ENCODE results near the gene PRDM16.

Gene PRDM16

GRCh38 chr1:3031401-3032221, 37.4 kb upstream of the PRDM16 start:
- no peak for DNase-seq (ENCODE audit: low read depth)
- no peak overlapping the region for H3K4me3 ChIP-seq (ENCODE audit: low read depth, low read length)

GRCh38 chr1:3032371-3033039, 36.5 kb upstream of the PRDM16 start:
- no peak for DNase-seq (ENCODE audit: low read depth)
- no peak overlapping the region for H3K4me3 ChIP-seq (ENCODE audit: low read depth, low read length)

GRCh38 chr1:3033040-3033789, 35.8 kb upstream of the PRDM16 start:
- no peak for DNase-seq (ENCODE audit: low read depth)
- no peak overlapping the region for H3K4me3 ChIP-seq (ENCODE audit: low read depth, low read length)

GRCh38 chr1:3033790-3034090, 35.3 kb upstream of the PRDM16 start:
- DNase-seq (ENCODE audit: low read depth), result no peak
- no peak overlapping the region for H3K4me3 ChIP-seq (ENCODE audit: low read depth, low read length)

GRCh38 chr1:3034162-3034561, 34.8 kb upstream of the PRDM16 start:
- no peak for DNase-seq (ENCODE audit: low read depth)
- no peak overlapping the region for H3K4me3 ChIP-seq (ENCODE audit: low read depth, low read length)

GRCh38 chr1:3034728-3035562, 34.1 kb upstream of the PRDM16 start:
- H3K4me3 ChIP-seq (ENCODE audit: low read depth, low read length), result no peak overlapping the region
- no peak for DNase-seq (ENCODE audit: low read depth)

GRCh38 chr1:3035563-3036446, 33.2 kb upstream of the PRDM16 start:
- no peak overlapping the region for H3K4me3 ChIP-seq (ENCODE audit: low read depth, low read length)
- DNase-seq (ENCODE audit: low read depth), result no peak

GRCh38 chr1:3036447-3037280, 32.3 kb upstream of the PRDM16 start:
- H3K4me3 ChIP-seq (ENCODE audit: low read depth, low read length), result no peak overlapping the region
- no peak for DNase-seq (ENCODE audit: low read depth)

GRCh38 chr1:3037281-3038040, 31.5 kb upstream of the PRDM16 start:
- H3K4me3 ChIP-seq (ENCODE audit: low read depth, low read length), result no peak overlapping the region
- no peak for DNase-seq (ENCODE audit: low read depth)

GRCh38 chr1:3038113-3038551, 30.9 kb upstream of the PRDM16 start:
- no peak for DNase-seq (ENCODE audit: low read depth)

GRCh38 chr1:3038571-3039181, 30.3 kb upstream of the PRDM16 start:
- DNase-seq (ENCODE audit: low read depth), result no peak
- no peak overlapping the region for H3K4me3 ChIP-seq (ENCODE audit: low read depth, low read length)

More at GRCh38 chr1:3038113-3038551, 30.9 kb upstream of the PRDM16 start:
- no peak overlapping the region for H3K4me3 ChIP-seq (ENCODE audit: low read depth, low read length)

- DNase-seq (ENCODE audit: low read depth), result no peak
- H3K4me3 ChIP-seq (ENCODE audit: low read depth, low read length), result no peak overlapping the region
Observed at GRCh38 chr1:3040004-3040403, 29.0 kb upstream of the PRDM16 start.

GRCh38 chr1:3042481-3042880, 26.5 kb upstream of the PRDM16 start:
- H3K4me3 ChIP-seq (ENCODE audit: low read depth, low read length), result no peak overlapping the region
- DNase-seq (ENCODE audit: low read depth), result no peak

GRCh38 chr1:3049164-3049563, 19.8 kb upstream of the PRDM16 start:
- no peak overlapping the region for H3K4me3 ChIP-seq (ENCODE audit: low read depth, low read length)
- no peak for DNase-seq (ENCODE audit: low read depth)

- DNase-seq (ENCODE audit: low read depth), result no peak
- H3K4me3 ChIP-seq (ENCODE audit: low read depth, low read length), result no peak overlapping the region
Observed at GRCh38 chr1:3049905-3050304, 19.1 kb upstream of the PRDM16 start.

GRCh38 chr1:3050603-3051002, 18.4 kb upstream of the PRDM16 start:
- H3K4me3 ChIP-seq (ENCODE audit: low read depth, low read length), result no peak overlapping the region
- DNase-seq (ENCODE audit: low read depth), result no peak
